Mucosa of descending colon (tissue), 3 donors: ENCODE measurements around the gene MAML2. TPM values are rescaled to one million over a fixed set of nuclear protein-coding genes. Genes with fewer than 3 reads are reported as not detected.

Experiments
- ATAC-seq: fragments of 200-7000 bp; cut with Tn5 transposase; one replicate; pipeline ENCODE4 v1.9.1; 2020; ENCODE audit warnings: mild to moderate bottlenecking, moderate library complexity
- DNase-seq, 3 donors: peaks; one replicate each; pipeline ENCODE4 v3.0.0-alpha.2; 2020
- H3K36me3 ChIP-seq: fragments of 200-600 bp; one replicate; pipeline ENCODE4 v1.8.0; 2021; ENCODE audit warnings: low read depth, mild to moderate bottlenecking
- H3K4me1 ChIP-seq: fragments of 200-600 bp; one replicate; pipeline ENCODE4 v1.8.0; 2021; ENCODE audit warnings: low read depth, mild to moderate bottlenecking
- H3K4me3 ChIP-seq: fragments of 200-600 bp; one replicate; pipeline ENCODE4 v1.8.0; 2021; ENCODE audit warnings: mild to moderate bottlenecking
- H3K9me3 ChIP-seq: fragments of 200-600 bp; one replicate; pipeline ENCODE4 v1.8.0; 2021; ENCODE audit warnings: mild to moderate bottlenecking
- CTCF ChIP-seq: fragments of 200-600 bp; IDR thresholded peaks from one replicate; pipeline ENCODE4 v1.8.0; 2022; ENCODE audit warnings: antibody characterized with exemption, mild to moderate bottlenecking
- intact Hi-C, 2 donors: fragments of 100-400 bp; cut with DNase I in 1 of 2; cut with micrococcal nuclease in 1 of 2; formaldehyde crosslinking; loops; one replicate each; pipeline versions ENCODE4 v1.11.0 to v1.11.1; 2022; cut with DNase I, micrococcal nuclease
- total RNA-seq, 3 donors: library from RNA; stranded (reverse); fragmentation: NEBNext Ultra II Directional in 2 of 3; extraction: Animal tissue kit (Norgen Biotek cat#: 25700) in 2 of 3; gene quantifications; one replicate each; pipeline versions ENCODE4 v1.2.1 to v1.2.4, GENCODE V29; 2021 to 2023
- donor health status: DM: no; HTN: no; CAD: no; lungs with moderate emphysema.
- donor health status: DM: no; HTN: no; CAD: no.
- donor health status: DM: no; HTN: yes; CAD: no.

Gene MAML2
- total RNA-seq, 3 donors from 2014 or later: 15.2 to 26.4 (median 15.8) TPM

GRCh38 chr11:96035031-96035739 lies 307.8 kb downstream of the MAML2 start:
- TF ChIP-seq CTCF: no peak
- H3K36me3 ChIP-seq: no peaks in the 10 kb centered on the region
- no peaks in the 10 kb centered on the region for H3K9me3 ChIP-seq
- no peak overlapping the region for H3K4me3 ChIP-seq
- H3K4me1 ChIP-seq: peaks cover 6% of the 10 kb centered on the region
- ATAC-seq: no peak
- DNase-seq: no peak
- intact Hi-C loops: no loop called here

GRCh38 chr11:96033599-96033998 lies 309.4 kb downstream of the MAML2 start:
- Histone ChIP-seq H3K4me3 (no peak overlapping the region), H3K4me1 (peaks cover 6% of the 10 kb centered on the region), H3K9me3 (no peaks in the 10 kb centered on the region), H3K36me3 (no peaks in the 10 kb centered on the region)
- DNase-seq: no peak
- no peak for ATAC-seq
- intact Hi-C loops: no loop called here
- no peak for TF ChIP-seq CTCF

- ATAC-seq (peak; percentile 11), DNase-seq (no peak)
- no peak overlapping the region for H3K4me3 ChIP-seq
- intact Hi-C loops: no loop called here
- no peaks in the 10 kb centered on the region for H3K9me3 ChIP-seq
- no peak for TF ChIP-seq CTCF
- H3K4me1 ChIP-seq: peaks cover 6% of the 10 kb centered on the region
- H3K36me3 ChIP-seq: no peaks in the 10 kb centered on the region
Observed at GRCh38 chr11:96033095-96033494, 309.9 kb downstream of the MAML2 start.

GRCh38 chr11:96028746-96029145 lies 314.2 kb downstream of the MAML2 start:
- DNase-seq (no peak), ATAC-seq (no peak)
- Histone ChIP-seq H3K9me3 (no peaks in the 10 kb centered on the region), H3K4me1 (no peaks in the 10 kb centered on the region), H3K4me3 (no peak overlapping the region), H3K36me3 (no peaks in the 10 kb centered on the region)
- intact Hi-C loops: no loop called here
- no peak for TF ChIP-seq CTCF

- ATAC-seq: no peak
- Histone ChIP-seq H3K36me3 (no peaks in the 10 kb centered on the region), H3K4me1 (no peaks in the 10 kb centered on the region), H3K4me3 (no peak overlapping the region), H3K9me3 (no peaks in the 10 kb centered on the region)
- DNase-seq: no peak
- TF ChIP-seq CTCF: no peak
- intact Hi-C loops: no loop called here
Observed at GRCh38 chr11:96027021-96027420, 316.0 kb downstream of the MAML2 start.

- no peaks in the 10 kb centered on the region for H3K4me1 ChIP-seq
- DNase-seq (no peak), ATAC-seq (no peak)
- intact Hi-C loops: no loop called here
- no peak for TF ChIP-seq CTCF
- no peaks in the 10 kb centered on the region for H3K9me3 ChIP-seq
- no peaks in the 10 kb centered on the region for H3K36me3 ChIP-seq
- H3K4me3 ChIP-seq: no peak overlapping the region
Observed at GRCh38 chr11:96026310-96026709, 316.7 kb downstream of the MAML2 start.
